Breast epithelium (tissue), 4 donors: ENCODE results near the gene DCUN1D1. TPM values are rescaled to one million over a fixed set of nuclear protein-coding genes. Genes with fewer than 3 reads are reported as not detected.

ENCODE experiments used
- DNase-seq, 2 donors: peaks; one replicate each; pipeline ENCODE4 v3.0.0-alpha.2; 2019; ENCODE audit warnings: low spot score in 2 of 2
- H3K27ac ChIP-seq, 2 donors: fragments of 200-600 bp; sonication (generic) in 1 of 2; one replicate each; pipeline ENCODE4 v1.5.1; 2016 to 2019; ENCODE audit warnings: mild to moderate bottlenecking in 1 of 2
- H3K27me3 ChIP-seq, 2 donors: fragments of 200-600 bp; sonication (generic) in 1 of 2; one replicate each; pipeline versions ENCODE4 v1.5.1 to v1.6.0; 2017 to 2019; ENCODE audit warnings: control low read depth in 1 of 2, mild to moderate bottlenecking in 1 of 2
- H3K36me3 ChIP-seq: fragments of 200-600 bp; one replicate; pipeline ENCODE4 v1.5.1; 2019
- H3K4me1 ChIP-seq, 2 donors: fragments of 200-600 bp; sonication (generic); one replicate each; pipeline ENCODE4 v1.5.1; 2016 to 2019; ENCODE audit warnings: control low read depth in 1 of 2
- H3K4me3 ChIP-seq, 3 donors: fragments of 200-600 bp; sonication (generic); 1 replicate in 2 of 3; 2 replicates in 1 of 3; pipeline ENCODE4 v1.5.1; 2016 to 2019; ENCODE audit warnings: mild to moderate bottlenecking in 3 of 3, moderate library complexity in 2 of 3
- H3K9me3 ChIP-seq, 2 donors: fragments of 200-600 bp; sonication (generic) in 1 of 2; one replicate each; pipeline ENCODE4 v1.5.1; 2016 to 2019; ENCODE audit warnings: control low read depth in 1 of 2
- CTCF ChIP-seq, 3 donors: fragments of 450-650 bp; IDR thresholded peaks; one replicate each; pipeline ENCODE4 v1.5.1; 2016 to 2017; ENCODE audit warnings: antibody characterized with exemption in 3 of 3, mild to moderate bottlenecking in 3 of 3, moderate library complexity in 3 of 3
- POLR2A ChIP-seq: fragments of 450-650 bp; IDR thresholded peaks from one replicate; pipeline ENCODE4 v1.6.1; 2016; ENCODE audit warnings: antibody characterized with exemption, mild to moderate bottlenecking, moderate library complexity
- POLR2AphosphoS5 ChIP-seq, 3 donors: sonication (generic); formaldehyde crosslinking; IDR thresholded peaks; one replicate each; pipeline ENCODE4 v1.6.1; 2017; ENCODE audit warnings: antibody characterized with exemption in 3 of 3
- intact Hi-C: fragments of 100-400 bp; cut with DNase I; formaldehyde crosslinking; loops from one replicate; pipeline ENCODE4 v1.15.1; 2023; ENCODE audit warnings: low total_unique reads
- total RNA-seq, 3 donors: library from RNA; depleted of rRNA; stranded (reverse); fragments of >200 nt; gene quantifications; one replicate each; pipeline ENCODE4 v1.1.0, GENCODE V29; 2016

DCUN1D1 gene
- total RNA-seq, 3 donors from 2014 or later: 24.9 to 55.5 (median 32.1) TPM

DNA sequence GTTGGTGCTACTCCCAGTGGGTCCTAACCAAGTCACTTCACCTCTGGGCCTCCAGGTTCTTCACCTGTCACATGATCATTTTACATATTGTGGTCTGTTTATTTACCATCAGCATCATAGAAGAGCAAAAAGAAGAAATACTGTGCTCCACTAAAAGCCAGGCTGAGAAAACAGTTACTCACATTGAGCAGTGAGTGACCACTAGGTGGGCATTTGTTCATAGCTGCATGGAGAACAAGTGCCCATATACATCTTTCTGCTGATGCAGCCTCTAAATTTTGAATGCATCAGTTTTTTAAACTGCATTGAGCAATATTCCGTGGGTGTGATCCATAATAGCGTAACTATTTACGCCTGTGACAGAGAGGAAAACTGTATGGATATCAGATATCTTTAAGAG is 76.2 kb downstream of the DCUN1D1 start:
- H3K27ac ChIP-seq: no peak overlapping the region
- DNase-seq: no peak
- no peak for TF ChIP-seq POLR2A
- no peak for TF ChIP-seq CTCF (IDR thresholded peaks at IDR 0.05)
- TF ChIP-seq POLR2AphosphoS5 (IDR thresholded peaks at IDR 0.05): no peak
- H3K4me3 ChIP-seq: no peak overlapping the region
- no peaks in the 10 kb centered on the region for H3K9me3 ChIP-seq
- intact Hi-C loops: no loop called here
- H3K27me3 ChIP-seq: no peaks in the 10 kb centered on the region
- H3K4me1 ChIP-seq: no peaks in the 10 kb centered on the region
- H3K36me3 ChIP-seq: no peaks in the 10 kb centered on the region

DNA sequence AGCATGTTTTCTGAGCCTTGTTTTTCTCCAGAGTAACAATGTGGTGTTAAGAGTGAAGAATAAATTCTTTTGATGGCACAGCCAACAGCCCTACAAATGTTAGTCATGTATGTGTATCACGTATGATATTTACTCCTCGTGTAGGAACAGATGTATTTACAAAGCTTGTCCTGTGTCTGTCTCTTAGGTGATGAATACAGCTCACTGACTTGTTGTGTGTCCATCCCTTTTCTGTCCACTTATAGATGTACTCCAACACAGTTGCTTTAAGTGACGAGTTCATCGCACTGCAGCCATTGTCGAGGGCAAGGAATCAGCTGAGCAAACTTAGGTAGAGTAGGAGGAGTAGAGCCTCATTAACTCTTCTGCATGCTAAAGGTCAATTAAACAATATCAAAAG is 78.1 kb downstream of the DCUN1D1 start:
- no peak for TF ChIP-seq CTCF (IDR thresholded peaks at IDR 0.05)
- no peak for TF ChIP-seq POLR2AphosphoS5 (IDR thresholded peaks at IDR 0.05)
- TF ChIP-seq POLR2A: no peak
- Histone ChIP-seq H3K27ac (no peak overlapping the region), H3K4me1 (no peaks in the 10 kb centered on the region), H3K27me3 (no peaks in the 10 kb centered on the region), H3K4me3 (no peak overlapping the region), H3K36me3 (no peaks in the 10 kb centered on the region), H3K9me3 (no peaks in the 10 kb centered on the region)
- DNase-seq: no peak
- intact Hi-C loops: no loop called here

- TF ChIP-seq POLR2A (no peak), POLR2AphosphoS5 (IDR thresholded peaks at IDR 0.05) (no peak), CTCF (IDR thresholded peaks at IDR 0.05) (no peak)
- intact Hi-C loops: no loop called here
- H3K4me3 ChIP-seq: no peak overlapping the region
- no peak overlapping the region for H3K27ac ChIP-seq
- H3K4me1 ChIP-seq: no peaks in the 10 kb centered on the region
- H3K36me3 ChIP-seq: peaks cover 8% of the 10 kb centered on the region
- no peak for DNase-seq
- no peaks in the 10 kb centered on the region for H3K27me3 ChIP-seq
- no peaks in the 10 kb centered on the region for H3K9me3 ChIP-seq
Observed at GRCh38 chr3:182896553-182896952, 83.8 kb downstream of the DCUN1D1 start.

- intact Hi-C loops: no loop called here
- Histone ChIP-seq H3K9me3 (no peaks in the 10 kb centered on the region), H3K27ac (no peak overlapping the region), H3K4me1 (no peaks in the 10 kb centered on the region), H3K4me3 (no peak overlapping the region), H3K36me3 (peaks cover 8% of the 10 kb centered on the region), H3K27me3 (no peaks in the 10 kb centered on the region)
- DNase-seq: no peak
- no peak for TF ChIP-seq POLR2AphosphoS5 (IDR thresholded peaks at IDR 0.05)
- no peak for TF ChIP-seq CTCF (IDR thresholded peaks at IDR 0.05)
- TF ChIP-seq POLR2A: no peak
Observed at GRCh38 chr3:182895513-182896112, 84.7 kb downstream of the DCUN1D1 start.

DNA sequence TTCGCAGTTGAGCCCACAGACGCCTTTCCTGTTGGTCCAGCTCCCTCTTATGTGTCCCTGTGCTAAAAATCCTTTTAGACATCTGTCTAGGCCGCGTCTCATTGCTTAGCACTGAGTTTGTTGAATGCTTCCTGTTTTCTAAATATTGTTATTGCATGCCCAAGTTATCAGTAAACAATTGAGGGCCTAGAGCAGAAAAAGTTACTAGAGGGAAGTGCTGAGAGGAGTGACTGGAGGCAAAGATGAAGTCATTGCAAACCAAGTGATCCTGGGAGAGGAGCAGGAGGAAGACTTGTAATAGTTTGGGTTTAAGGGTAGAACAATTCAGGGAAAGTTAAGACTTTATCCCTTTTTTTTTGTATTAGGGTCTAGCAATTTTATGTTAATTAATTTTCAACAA is 88.1 kb downstream of the DCUN1D1 start:
- TF ChIP-seq POLR2A: no peak
- TF ChIP-seq CTCF (IDR thresholded peaks at IDR 0.05): no peak
- TF ChIP-seq POLR2AphosphoS5 (IDR thresholded peaks at IDR 0.05): no peak
- no peaks in the 10 kb centered on the region for H3K9me3 ChIP-seq
- intact Hi-C loops: no loop called here
- DNase-seq: no peak
- H3K27me3 ChIP-seq: no peaks in the 10 kb centered on the region
- no peak overlapping the region for H3K4me3 ChIP-seq
- peaks cover 8% of the 10 kb centered on the region for H3K36me3 ChIP-seq
- H3K4me1 ChIP-seq: no peaks in the 10 kb centered on the region
- H3K27ac ChIP-seq: no peak overlapping the region
